Fibroblast of lung (primary cell): ENCODE measurements around the gene CTNND2. TPM values are rescaled to one million over a fixed set of nuclear protein-coding genes. Genes with fewer than 3 reads are reported as not detected.

Experiments used
- DNase-seq, 2 donors: peaks; one replicate each; pipeline versions ENCODE4 v3.0.0 to v3.0.0-alpha.2; 2010; ENCODE audit warnings: low read depth in 2 of 2
- H2AFZ ChIP-seq: 2 replicates; pipeline ENCODE4 v1.5.1; 2012; ENCODE audit warnings: low read length, control low read depth, inconsistent platforms
- H3K27ac ChIP-seq: 2 replicates; pipeline ENCODE4 v1.5.1; 2011; ENCODE audit warnings: low read length, control low read depth; ENCODE audit not compliant: insufficient read depth
- H3K27me3 ChIP-seq: 2 replicates; pipeline ENCODE4 v1.5.1; 2011; ENCODE audit warnings: mild to moderate bottlenecking, low read length; ENCODE audit not compliant: control insufficient read depth, insufficient read depth
- H3K36me3 ChIP-seq: 2 replicates; pipeline ENCODE4 v1.5.1; 2011; ENCODE audit warnings: low read length; ENCODE audit not compliant: control insufficient read depth, insufficient read depth
- H3K4me1 ChIP-seq: 2 replicates; pipeline ENCODE4 v1.5.1; 2011; ENCODE audit warnings: low read length; ENCODE audit not compliant: control insufficient read depth, insufficient read depth; ENCODE audit errors: extremely low read depth
- H3K4me2 ChIP-seq: 2 replicates; pipeline ENCODE4 v1.5.1; 2011; ENCODE audit warnings: low read length, control low read depth; ENCODE audit not compliant: insufficient read depth; ENCODE audit errors: extremely low read depth
- H3K4me3 ChIP-seq, 4 experiments: fragments of 200-600 bp in 1 of 4; sonication (generic) in 1 of 4; replicated peaks in 1 of 4; 2 replicates each; pipeline ENCODE4 v1.5.1; 2011 to 2016; ENCODE audit warnings: low read length in 4 of 4, low read depth in 3 of 4, mild to moderate bottlenecking in 3 of 4, control low read depth in 2 of 4, inconsistent platforms in 1 of 4, mixed read lengths in 1 of 4; ENCODE audit not compliant: insufficient read depth in 1 of 4; ENCODE audit errors: control extremely low read depth in 1 of 4
- H3K79me2 ChIP-seq: 2 replicates; pipeline ENCODE4 v1.5.1; 2012; ENCODE audit warnings: mild to moderate bottlenecking, low read length, inconsistent platforms; ENCODE audit not compliant: control insufficient read depth, insufficient read depth
- H3K9ac ChIP-seq: 2 replicates; pipeline ENCODE4 v1.5.1; 2011; ENCODE audit warnings: mild to moderate bottlenecking, low read length, control low read depth; ENCODE audit not compliant: insufficient read depth
- H3K9me3 ChIP-seq: 2 replicates; pipeline ENCODE4 v1.5.1; 2012; ENCODE audit warnings: low read depth, low read length; ENCODE audit not compliant: control insufficient read depth, insufficient read depth
- H4K20me1 ChIP-seq: 2 replicates; pipeline ENCODE4 v1.5.1; 2011; ENCODE audit warnings: low read length; ENCODE audit not compliant: control insufficient read depth, insufficient read depth; ENCODE audit errors: extremely low read depth
- CTCF ChIP-seq, 2 donors: IDR thresholded peaks in 1 of 2; conservative IDR thresholded peaks in 1 of 2; 1 replicate in 1 of 2; 2 replicates in 1 of 2; pipeline ENCODE4 v1.5.1; 2011 to 2012; ENCODE audit warnings: low read length in 2 of 2, control low read depth in 1 of 2, inconsistent platforms in 1 of 2, low read depth in 1 of 2, mild to moderate bottlenecking in 1 of 2
- EZH2 ChIP-seq: IDR thresholded peaks from 2 replicates; pipeline ENCODE4 v1.5.1; 2012; ENCODE audit warnings: low read length, control low read depth, mild to moderate bottlenecking; ENCODE audit errors: missing control alignments
- polyA plus RNA-seq, 2 donors: library from polyadenylated mRNA; depleted of rRNA in 1 of 2; stranded (reverse) in 1 of 2; unstranded in 1 of 2; fragments of >200 nt; gene quantifications; 2 replicates each; pipeline ENCODE4 v1.2.1, GENCODE V29; 2011 to 2012; ENCODE audit warnings: missing spikeins in 1 of 2
- total RNA-seq: library from RNA; depleted of rRNA; stranded (reverse); fragments of >200 nt; gene quantifications from 2 replicates; pipeline ENCODE4 v1.2.1, GENCODE V29; 2014

The CTNND2 gene
- total and polyA plus RNA-seq, 2 donors (not counting 1 experiment from before 2014, with no cell fraction given), result not detected

GRCh38 chr5:11126844-11127243, 777.4 kb downstream of the CTNND2 start:
- Histone ChIP-seq H4K20me1 (no peaks in the 10 kb centered on the region), H3K79me2 (no peaks in the 10 kb centered on the region), H2AFZ (no peak overlapping the region), H3K4me2 (no peak overlapping the region), H3K36me3 (no peaks in the 10 kb centered on the region), H3K9me3 (no peaks in the 10 kb centered on the region), H3K4me1 (no peaks in the 10 kb centered on the region), H3K9ac (no peak overlapping the region), H3K27ac (no peak overlapping the region), H3K4me3 (no peak overlapping the region), H3K27me3 (no peaks in the 10 kb centered on the region)
- DNase-seq, result no peak
- no peak for TF ChIP-seq EZH2
- no peak for TF ChIP-seq CTCF (conservative IDR thresholded peaks at IDR 0.05 in 1 of 2, IDR thresholded peaks at IDR 0.05 in 1 of 2; ENCODE audit: low read depth in 1 of 2, low read length in 2 of 2)

GRCh38 chr5:11121885-11122284, 782.4 kb downstream of the CTNND2 start:
- no peaks in the 10 kb centered on the region for H3K9me3 ChIP-seq
- DNase-seq, result no peak
- no peak overlapping the region for H3K4me3 ChIP-seq
- no peaks in the 10 kb centered on the region for H3K4me1 ChIP-seq
- H3K79me2 ChIP-seq, result no peaks in the 10 kb centered on the region
- H4K20me1 ChIP-seq, result no peaks in the 10 kb centered on the region
- TF ChIP-seq EZH2 (no peak), CTCF (conservative IDR thresholded peaks at IDR 0.05 in 1 of 2, IDR thresholded peaks at IDR 0.05 in 1 of 2; ENCODE audit: low read depth in 1 of 2, low read length in 2 of 2) (no peak)
- no peaks in the 10 kb centered on the region for H3K36me3 ChIP-seq
- H3K27ac ChIP-seq, result no peak overlapping the region
- no peak overlapping the region for H2AFZ ChIP-seq
- H3K4me2 ChIP-seq, result no peak overlapping the region
- H3K9ac ChIP-seq, result no peak overlapping the region
- no peaks in the 10 kb centered on the region for H3K27me3 ChIP-seq

- no peak overlapping the region for H3K4me3 ChIP-seq
- no peak overlapping the region for H3K27ac ChIP-seq
- no peaks in the 10 kb centered on the region for H3K36me3 ChIP-seq
- no peaks in the 10 kb centered on the region for H4K20me1 ChIP-seq
- no peaks in the 10 kb centered on the region for H3K27me3 ChIP-seq
- H2AFZ ChIP-seq, result no peak overlapping the region
- H3K79me2 ChIP-seq, result no peaks in the 10 kb centered on the region
- H3K4me2 ChIP-seq, result no peak overlapping the region
- H3K4me1 ChIP-seq, result no peaks in the 10 kb centered on the region
- no peak overlapping the region for H3K9ac ChIP-seq
- DNase-seq, result no peak
- H3K9me3 ChIP-seq, result no peaks in the 10 kb centered on the region
- no peak for TF ChIP-seq EZH2
- no peak for TF ChIP-seq CTCF (conservative IDR thresholded peaks at IDR 0.05 in 1 of 2, IDR thresholded peaks at IDR 0.05 in 1 of 2; ENCODE audit: low read depth in 1 of 2, low read length in 2 of 2)
These were observed 794.1 kb downstream of the CTNND2 start for GRCh38 chr5:11110128-11110527.
